ENCODE data around the gene THEM4.
"Not testable (repeated sequence)": the region's sequence is repeated elsewhere in the genome, so short reads cannot be mapped to it uniquely, and the experiment has no call there.

Gene THEM4

GRCh38 chr1:151867321-151867720 lies 42.0 kb downstream of the THEM4 start:
- Mint-ChIP-seq H3K36me3 (ENCODE audit: low read depth) (no peaks in the 10 kb centered on the region), H3K4me3 (no peak overlapping the region), H3K27ac (no peak overlapping the region), H3K4me1 (peaks cover 10% of the 10 kb centered on the region), H3K27me3 (no peaks in the 10 kb centered on the region), H3K9me3 (no peaks in the 10 kb centered on the region)
- no peak for ATAC-seq
- no peak for DNase-seq

DNA sequence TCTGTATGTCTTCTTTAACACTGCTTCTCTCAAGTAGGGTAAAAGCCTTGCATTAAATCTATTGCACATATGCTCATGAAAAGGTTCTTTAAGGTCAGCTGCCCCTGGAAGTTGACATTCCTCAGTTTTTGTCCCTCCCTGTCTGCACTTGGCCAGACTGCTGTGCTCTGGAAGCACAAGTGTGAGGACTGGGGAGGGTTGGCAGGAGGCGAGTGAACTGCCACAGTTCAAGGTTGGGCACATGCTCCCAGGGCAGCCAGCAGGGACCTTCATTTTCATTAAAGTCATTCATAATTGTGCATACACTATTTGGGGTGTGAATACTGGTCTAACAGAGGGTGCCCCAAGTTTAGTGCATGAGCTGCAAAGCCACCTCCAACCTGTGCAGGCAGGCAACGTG lies 44.9 kb downstream of the THEM4 start:
- ATAC-seq = no peak
- no peak for DNase-seq
- Mint-ChIP-seq H3K9me3 (no peaks in the 10 kb centered on the region), H3K27ac (no peak overlapping the region), H3K4me1 (peaks cover 10% of the 10 kb centered on the region), H3K27me3 (no peaks in the 10 kb centered on the region), H3K36me3 (ENCODE audit: low read depth) (no peaks in the 10 kb centered on the region), H3K4me3 (no peak overlapping the region)

- Mint-ChIP-seq H3K27ac (no peak overlapping the region), H3K4me3 (no peak overlapping the region), H3K9me3 (no peaks in the 10 kb centered on the region), H3K36me3 (ENCODE audit: low read depth) (no peaks in the 10 kb centered on the region), H3K27me3 (no peaks in the 10 kb centered on the region), H3K4me1 (peaks cover 2% of the 10 kb centered on the region)
- DNase-seq (no peak), ATAC-seq (no peak)
Measured at GRCh38 chr1:151862604-151863003, 46.7 kb downstream of the THEM4 start.

GRCh38 chr1:151860504-151861187 lies 48.7 kb downstream of the THEM4 start:
- ATAC-seq = no peak
- no peak for DNase-seq

GRCh38 chr1:151859891-151860293 lies 49.4 kb downstream of the THEM4 start:
- H3K4me1 Mint-ChIP-seq = no peaks in the 10 kb centered on the region

More at GRCh38 chr1:151860504-151861187, 48.7 kb downstream of the THEM4 start:
- Mint-ChIP-seq H3K9me3 (no peaks in the 10 kb centered on the region), H3K4me3 (no peak overlapping the region), H3K27ac (no peak overlapping the region), H3K27me3 (no peaks in the 10 kb centered on the region), H3K36me3 (ENCODE audit: low read depth) (no peaks in the 10 kb centered on the region), H3K4me1 (no peaks in the 10 kb centered on the region)

GRCh38 chr1:151858886-151859665 lies 50.2 kb downstream of the THEM4 start:
- Mint-ChIP-seq H3K27me3 (no peaks in the 10 kb centered on the region), H3K36me3 (ENCODE audit: low read depth) (no peaks in the 10 kb centered on the region), H3K4me3 (no peak overlapping the region), H3K27ac (no peak overlapping the region), H3K9me3 (no peaks in the 10 kb centered on the region), H3K4me1 (no peaks in the 10 kb centered on the region)
- DNase-seq (no peak), ATAC-seq (no peak)

More at GRCh38 chr1:151859891-151860293, 49.4 kb downstream of the THEM4 start:
- Mint-ChIP-seq H3K9me3 (no peaks in the 10 kb centered on the region), H3K36me3 (ENCODE audit: low read depth) (no peaks in the 10 kb centered on the region), H3K4me3 (no peak overlapping the region), H3K27ac (no peak overlapping the region), H3K27me3 (no peaks in the 10 kb centered on the region)
- ATAC-seq = no peak
- no peak for DNase-seq

- H3K4me1 Mint-ChIP-seq = no peaks in the 10 kb centered on the region
- H3K4me3 Mint-ChIP-seq = no peak overlapping the region
- DNase-seq = no peak
- ATAC-seq = no peak
- H3K27me3 Mint-ChIP-seq = no peaks in the 10 kb centered on the region
- H3K27ac Mint-ChIP-seq = no peak overlapping the region
- no peaks in the 10 kb centered on the region for H3K36me3 Mint-ChIP-seq (ENCODE audit: low read depth)
- no peaks in the 10 kb centered on the region for H3K9me3 Mint-ChIP-seq
Measured at GRCh38 chr1:151858030-151858746, 51.1 kb downstream of the THEM4 start.

DNA sequence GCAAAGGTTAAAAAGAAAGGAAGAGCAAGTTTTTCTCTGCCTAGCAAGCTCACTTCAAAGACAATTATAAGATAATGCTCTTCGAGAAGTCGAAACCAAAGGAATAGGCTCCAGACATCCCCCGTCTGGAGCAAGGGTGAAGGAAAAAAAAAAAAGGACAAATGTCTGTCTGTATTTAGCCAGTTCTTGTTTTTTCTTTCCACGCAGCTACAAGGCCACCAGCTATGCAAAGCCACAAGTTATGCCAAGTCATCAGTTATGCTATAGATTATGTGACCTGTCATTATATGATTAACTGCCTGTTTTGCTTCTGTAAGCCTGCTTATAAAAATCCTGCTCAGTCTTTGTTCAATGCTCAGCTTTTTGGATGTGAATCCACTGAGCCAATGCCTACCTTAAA lies 53.4 kb downstream of the THEM4 start:
- H3K4me1 Mint-ChIP-seq = no peaks in the 10 kb centered on the region
- ATAC-seq = no peak

DNA sequence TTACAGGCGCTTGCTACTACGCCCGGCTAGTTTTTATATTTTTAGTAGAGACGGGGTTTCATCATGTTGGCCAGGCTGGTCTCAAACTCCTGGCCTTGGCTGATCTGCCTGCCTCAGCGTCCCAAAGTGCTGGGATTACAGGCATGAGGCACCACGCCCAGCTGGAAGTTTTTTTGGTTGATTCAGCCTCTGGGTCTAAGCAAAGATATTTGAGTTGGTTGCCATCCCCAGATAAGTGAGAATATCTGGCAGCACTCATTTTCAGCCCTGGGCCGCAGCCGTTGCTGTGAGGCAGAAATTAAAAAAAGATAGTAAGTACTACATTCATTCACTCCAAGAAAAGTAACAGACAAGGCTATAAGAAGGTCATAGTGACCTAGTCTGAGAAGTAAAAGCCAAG lies 53.8 kb downstream of the THEM4 start:
- H3K27ac Mint-ChIP-seq; DNase-seq; H3K4me3 Mint-ChIP-seq; H3K36me3 Mint-ChIP-seq (ENCODE audit: low read depth); H3K9me3 Mint-ChIP-seq; H3K27me3 Mint-ChIP-seq; ATAC-seq; H3K4me1 Mint-ChIP-seq: not testable (repeated sequence)

More for the DNA sequence above, 53.4 kb downstream of the THEM4 start:
- H3K27ac Mint-ChIP-seq = no peak overlapping the region
- no peaks in the 10 kb centered on the region for H3K27me3 Mint-ChIP-seq
- no peaks in the 10 kb centered on the region for H3K36me3 Mint-ChIP-seq (ENCODE audit: low read depth)
- H3K9me3 Mint-ChIP-seq = no peaks in the 10 kb centered on the region
- no peak overlapping the region for H3K4me3 Mint-ChIP-seq
- no peak for DNase-seq

- Mint-ChIP-seq H3K4me3 (no peak overlapping the region), H3K36me3 (ENCODE audit: low read depth) (no peaks in the 10 kb centered on the region), H3K27me3 (no peaks in the 10 kb centered on the region), H3K4me1 (no peaks in the 10 kb centered on the region), H3K9me3 (no peaks in the 10 kb centered on the region), H3K27ac (no peak overlapping the region)
- no peak for ATAC-seq
- DNase-seq = no peak
Measured at GRCh38 chr1:151854658-151855057, 54.7 kb downstream of the THEM4 start.

GRCh38 chr1:151853411-151853943 lies 55.8 kb downstream of the THEM4 start, which contains the start of gene THEM5:
Gene THEM5 (minus strand): TSS chr1:151853712. CDS start chr1:151853565, 147 bp downstream.
- no peak for ATAC-seq
- Mint-ChIP-seq H3K9me3 (no peaks in the 10 kb centered on the region), H3K4me3 (no peak within 1 kb of the TSS), H3K4me1 (peaks cover 8% of the 10 kb centered on the region), H3K36me3 (ENCODE audit: low read depth) (peaks cover 2% of the 10 kb centered on the region), H3K27ac (no peak within 1 kb of the TSS), H3K27me3 (no peaks in the 10 kb centered on the region)
- DNase-seq = no peak

GRCh38 chr1:151852733-151853132 lies 56.6 kb downstream of the THEM4 start:
- peaks cover 2% of the 10 kb centered on the region for H3K36me3 Mint-ChIP-seq (ENCODE audit: low read depth)
- ATAC-seq = no peak
- no peak for DNase-seq
- peaks cover 15% of the 10 kb centered on the region for H3K4me1 Mint-ChIP-seq
- H3K27me3 Mint-ChIP-seq = no peaks in the 10 kb centered on the region
- no peak overlapping the region for H3K27ac Mint-ChIP-seq
- H3K4me3 Mint-ChIP-seq = no peak overlapping the region
- no peaks in the 10 kb centered on the region for H3K9me3 Mint-ChIP-seq

DNA sequence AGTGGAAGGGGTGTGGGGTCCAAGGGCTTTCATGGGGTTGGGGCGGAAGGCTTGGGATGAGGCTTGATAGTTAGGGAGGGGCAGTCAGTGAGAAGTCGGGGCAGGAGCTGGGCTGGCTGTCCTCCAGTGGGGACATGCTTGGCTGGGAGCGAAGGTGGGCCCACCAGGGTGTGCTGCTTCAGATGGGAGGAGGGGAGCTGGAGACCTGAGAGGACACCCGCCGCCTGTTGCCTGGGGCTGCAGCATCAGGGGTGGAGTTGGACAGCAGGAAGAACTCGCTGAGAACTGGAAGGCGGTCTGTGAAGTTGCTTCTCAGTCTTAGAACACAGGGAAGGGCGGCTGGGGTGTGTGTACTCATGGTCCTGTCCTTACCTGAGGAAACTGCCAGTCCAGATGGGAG lies 57.4 kb downstream of the THEM4 start:
- Mint-ChIP-seq H3K4me1 (peaks cover 16% of the 10 kb centered on the region), H3K27ac (no peak overlapping the region), H3K4me3 (no peak overlapping the region), H3K36me3 (ENCODE audit: low read depth) (peaks cover 4% of the 10 kb centered on the region), H3K9me3 (no peaks in the 10 kb centered on the region), H3K27me3 (no peaks in the 10 kb centered on the region)
- ATAC-seq = no peak
- no peak for DNase-seq

DNA sequence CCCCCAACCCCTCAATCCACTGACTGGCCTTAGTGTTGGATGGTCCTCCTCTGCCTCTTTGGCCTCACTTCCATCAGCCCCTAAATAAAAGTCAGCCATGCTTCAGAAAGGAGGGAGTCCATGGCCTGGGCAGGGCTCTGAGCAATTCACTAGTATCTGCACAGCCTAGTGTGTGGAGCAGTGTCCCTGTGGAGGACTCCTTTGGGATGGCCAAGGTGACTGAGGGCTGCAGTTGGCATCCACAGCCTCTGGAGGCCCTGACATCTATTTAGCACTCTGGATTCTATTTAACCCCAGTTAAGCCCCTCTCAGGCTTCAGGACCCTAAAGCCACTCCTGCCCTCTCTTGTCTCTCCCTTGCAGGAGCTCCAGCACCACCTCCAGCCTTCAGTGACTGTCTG lies 59.4 kb downstream of the THEM4 start:
- Mint-ChIP-seq H3K36me3 (ENCODE audit: low read depth) (peaks cover 12% of the 10 kb centered on the region), H3K27me3 (no peaks in the 10 kb centered on the region), H3K27ac (no peak overlapping the region), H3K4me1 (peaks cover 27% of the 10 kb centered on the region), H3K4me3 (no peak overlapping the region), H3K9me3 (no peaks in the 10 kb centered on the region)
- ATAC-seq (no peak), DNase-seq (no peak)
